Measurements from ENCODE around the gene MAP3K8. TPM values are rescaled to one million over a fixed set of nuclear protein-coding genes. Genes with fewer than 3 reads are reported as not detected.
"Not testable (repeated sequence)": the region's sequence is repeated elsewhere in the genome, so short reads cannot be mapped to it uniquely, and the experiment has no call there.

Gene MAP3K8
- total and polyA plus RNA-seq, 3 experiments from 2014 or later, result 16.4 to 42.6 (median 40.3) TPM

DNA sequence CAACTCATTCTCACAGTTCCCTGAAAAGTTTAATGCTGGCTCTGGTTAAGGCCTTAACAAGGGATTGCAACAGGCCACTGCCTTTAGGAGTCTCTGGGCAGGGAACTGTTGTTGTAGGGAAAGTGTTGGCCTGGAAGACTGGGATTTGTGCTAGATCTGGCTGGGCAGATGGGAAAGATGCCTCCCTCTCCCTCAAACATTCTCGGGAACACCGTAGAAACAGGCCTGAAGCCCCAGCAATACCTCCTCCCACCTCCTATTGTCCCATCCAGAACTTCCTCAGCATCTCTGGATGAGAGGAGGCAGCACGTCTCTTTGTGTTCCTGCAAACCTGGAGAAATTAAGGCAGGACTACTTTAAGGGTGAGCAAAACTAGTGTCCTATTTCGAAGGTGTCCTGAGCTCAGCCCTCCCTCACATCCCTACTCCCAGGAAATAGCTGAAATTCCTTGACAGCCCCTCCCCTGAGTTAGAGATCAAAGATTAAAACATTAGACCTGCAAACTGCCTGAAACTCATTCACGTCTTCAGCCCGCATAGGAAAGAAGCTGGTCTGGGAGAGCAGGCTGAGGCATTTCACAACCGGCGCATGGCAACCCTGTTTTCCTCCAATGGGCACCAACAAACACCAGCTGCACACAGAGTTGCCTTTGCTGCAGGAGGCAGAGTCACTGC, 10.9 kb upstream of the MAP3K8 start:
- H3K27me3 ChIP-seq (ENCODE audit: insufficient read depth, low read length, poor library complexity, severe bottlenecking), result no peaks in the 10 kb centered on the region
- H3K36me3 ChIP-seq (ENCODE audit: insufficient read depth, low read length), result no peaks in the 10 kb centered on the region
- POLR2A ChIA-PET, result interaction anchor here (0.5 to 0.6 kb wide), 2 partner anchors 10 to 48 kb away, joined by 4 to 7 read pairs; no protein-coding TSS in a partner anchor
- Mint-ChIP-seq H3K27me3 (no peaks in the 10 kb centered on the region), H3K36me3 (no peaks in the 10 kb centered on the region), H3K27ac (peak overlapping the region in 2 of 8 donors; percentile 38 to 42), H3K9me3 (no peaks in the 10 kb centered on the region), H3K4me1 (peaks cover 19 to 28% (median 26%) of the 10 kb centered on the region in 3 donors), H3K4me3 (no peak overlapping the region)
- peaks cover 20% of the 10 kb centered on the region for H3K4me1 ChIP-seq (ENCODE audit: insufficient read depth, low read length)
- no peaks in the 10 kb centered on the region for H3K9me3 ChIP-seq (ENCODE audit: low read length)
- DNase-seq, result no peak
- CTCF ChIA-PET, result interaction anchor here (1.3 kb wide), 1 partner anchor 75 kb away, joined by 3 read pairs; no protein-coding TSS in a partner anchor
- no peak overlapping the region for H3K4me3 ChIP-seq (ENCODE audit: low read length)
- H3K27ac ChIP-seq (ENCODE audit: low read depth, low read length), result no peak overlapping the region

DNA sequence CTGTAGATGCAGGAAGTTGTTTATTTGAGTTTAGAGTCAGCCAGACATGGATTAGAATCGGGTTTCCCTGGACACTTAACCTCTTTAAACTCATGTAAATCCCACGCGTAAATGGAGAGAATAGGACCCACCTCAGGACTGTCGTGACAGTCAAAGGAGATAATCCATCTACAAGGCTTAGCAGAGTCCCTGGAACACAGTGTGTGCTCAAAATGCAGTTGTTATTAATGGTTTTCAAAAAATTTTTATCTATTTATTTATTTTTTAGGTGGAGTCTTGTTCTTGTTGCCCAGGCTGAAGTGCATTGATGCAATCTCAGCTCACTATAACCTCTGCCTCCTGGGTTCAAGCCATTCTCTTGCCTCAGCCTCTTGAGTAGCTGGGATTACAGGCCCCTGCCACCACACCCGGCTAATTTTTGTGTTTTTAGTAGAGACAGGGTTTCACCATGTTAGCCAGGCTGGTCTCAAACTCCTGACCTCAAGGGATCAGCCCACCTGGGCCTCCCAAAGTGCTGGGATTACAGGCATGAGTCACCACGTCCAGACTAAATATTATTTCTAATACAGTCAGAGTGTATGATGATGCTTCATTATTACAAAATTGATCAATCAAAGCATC, 10.2 kb upstream of the MAP3K8 start:
- H3K9me3 Mint-ChIP-seq; H3K27me3 Mint-ChIP-seq; H3K36me3 Mint-ChIP-seq; H3K27me3 ChIP-seq (ENCODE audit: insufficient read depth, low read length, poor library complexity, severe bottlenecking); H3K27ac ChIP-seq (ENCODE audit: low read depth, low read length); H3K4me3 Mint-ChIP-seq; H3K9me3 ChIP-seq (ENCODE audit: low read length); DNase-seq; CTCF ChIA-PET; H3K36me3 ChIP-seq (ENCODE audit: insufficient read depth, low read length); H3K4me3 ChIP-seq (ENCODE audit: low read length): not testable (repeated sequence)
- H3K27ac Mint-ChIP-seq, result peak overlapping the region in 2 of 8 donors; percentile 38 to 42
- H3K4me1 ChIP-seq (ENCODE audit: insufficient read depth, low read length), result peaks cover 14% of the 10 kb centered on the region
- H3K4me1 Mint-ChIP-seq, result peaks cover 13 to 26% (median 25%) of the 10 kb centered on the region in 3 donors
- POLR2A ChIA-PET, result interaction anchor here (0.5 to 0.6 kb wide), 2 partner anchors 9 to 48 kb away, joined by 4 to 7 read pairs; no protein-coding TSS in a partner anchor

DNA sequence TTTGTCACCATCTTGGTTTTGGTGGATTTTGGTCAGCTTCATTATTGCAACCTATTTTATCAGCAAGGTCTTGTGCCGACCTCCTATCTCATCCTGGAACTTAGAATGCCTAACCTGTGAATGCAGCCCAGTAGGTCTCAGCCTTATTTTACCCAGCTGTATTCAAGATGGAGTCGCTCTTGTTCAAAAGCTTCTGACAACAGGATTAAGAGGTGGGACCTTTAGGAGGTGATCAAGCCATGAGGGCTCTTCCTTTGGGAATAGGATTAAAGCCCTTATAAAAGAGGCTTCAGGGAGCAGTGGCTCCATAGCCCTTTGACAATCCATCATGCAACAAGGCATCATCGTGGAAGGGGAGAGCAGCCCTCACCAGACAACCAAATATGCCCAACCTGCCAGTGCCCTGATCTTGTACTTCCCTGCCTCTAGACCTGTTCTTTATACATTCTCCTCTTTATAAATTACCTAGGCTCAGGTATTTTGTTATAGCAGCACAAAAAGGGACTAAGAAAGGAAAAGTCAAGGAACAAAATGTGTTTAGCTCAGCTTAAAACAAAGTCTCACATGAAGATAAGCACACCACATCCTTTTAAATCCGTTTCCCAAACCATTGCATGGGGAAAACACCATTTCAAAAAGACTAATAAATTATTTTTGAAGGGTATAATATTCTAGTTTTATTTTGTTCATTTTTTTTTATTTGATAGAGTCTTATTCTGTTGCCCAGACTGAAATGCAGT, 8.5 kb upstream of the MAP3K8 start:
- H3K9me3 ChIP-seq (ENCODE audit: low read length), result no peaks in the 10 kb centered on the region
- H3K36me3 ChIP-seq (ENCODE audit: insufficient read depth, low read length), result no peaks in the 10 kb centered on the region
- peak overlapping the region in 1 of 7 donors; percentile 34 for H3K4me3 Mint-ChIP-seq
- POLR2A ChIA-PET, result no interaction called here
- H3K9me3 Mint-ChIP-seq, result no peaks in the 10 kb centered on the region
- DNase-seq, result no peak
- H3K27me3 Mint-ChIP-seq, result no peaks in the 10 kb centered on the region
- H3K36me3 Mint-ChIP-seq, result no peaks in the 10 kb centered on the region
- CTCF ChIA-PET, result interaction anchor here (1.4 kb wide), 2 partner anchors 11 to 14 kb away, joined by 3 read pairs; no protein-coding TSS in a partner anchor
- no peak overlapping the region for H3K27ac ChIP-seq (ENCODE audit: low read depth, low read length)
- no peak overlapping the region for H3K4me3 ChIP-seq (ENCODE audit: low read length)
- peaks cover 11% of the 10 kb centered on the region for H3K4me1 ChIP-seq (ENCODE audit: insufficient read depth, low read length)
- peaks cover 6 to 16% (median 15%) of the 10 kb centered on the region in 3 donors for H3K4me1 Mint-ChIP-seq
- no peaks in the 10 kb centered on the region for H3K27me3 ChIP-seq (ENCODE audit: insufficient read depth, low read length, poor library complexity, severe bottlenecking)
- H3K27ac Mint-ChIP-seq, result no peak overlapping the region

DNA sequence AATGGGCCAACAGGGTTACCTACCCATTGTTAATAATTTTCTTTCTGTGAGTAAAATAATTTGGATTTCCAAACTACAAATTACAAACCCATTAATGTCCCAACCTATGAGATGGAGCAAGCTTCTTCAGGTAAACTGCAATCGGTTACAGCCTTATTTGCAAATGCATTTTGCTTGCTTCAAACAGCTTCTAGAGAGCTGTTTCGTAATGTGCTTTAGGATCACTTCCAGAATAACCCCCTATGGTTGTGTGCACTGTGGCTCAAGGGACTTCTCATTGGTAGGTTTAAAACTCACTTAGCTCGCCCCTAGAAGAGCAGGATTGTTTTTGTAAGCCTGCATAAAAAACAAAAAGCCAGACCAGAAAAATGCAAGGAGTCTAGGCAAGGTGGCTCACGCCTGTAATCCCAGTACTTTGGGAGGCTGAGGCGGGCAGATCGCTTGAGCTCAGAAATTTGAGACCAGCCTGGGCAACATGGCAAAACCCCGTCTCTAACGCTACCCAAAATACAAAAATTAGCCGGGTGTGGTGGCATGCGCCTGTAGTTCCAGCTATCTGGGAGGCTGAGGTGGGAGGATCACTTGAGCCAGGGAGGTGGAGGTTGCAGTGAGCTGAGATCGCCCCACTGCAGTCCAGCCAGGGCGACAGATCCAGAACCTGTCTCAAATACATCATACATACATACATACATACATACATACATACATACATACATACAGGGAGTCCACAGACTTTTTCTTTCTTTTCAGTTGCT, 3.3 kb upstream of the MAP3K8 start:
- H3K27me3 Mint-ChIP-seq, result peaks cover 0 to 6% of the 10 kb centered on the region in 2 donors
- POLR2A ChIA-PET, result no interaction called here
- DNase-seq, result no peak
- Histone ChIP-seq H3K36me3 (ENCODE audit: insufficient read depth, low read length) (no peaks in the 10 kb centered on the region), H3K4me3 (ENCODE audit: low read length) (no peak overlapping the region), H3K27me3 (ENCODE audit: insufficient read depth, low read length, poor library complexity, severe bottlenecking) (no peaks in the 10 kb centered on the region), H3K27ac (ENCODE audit: low read depth, low read length) (peak overlapping the region; percentile 47), H3K4me1 (ENCODE audit: insufficient read depth, low read length) (peaks cover 23% of the 10 kb centered on the region), H3K9me3 (ENCODE audit: low read length) (no peaks in the 10 kb centered on the region)
- CTCF ChIA-PET, result interaction anchor here (1.5 to 9.8 kb wide), 2 partner anchors 13 to 20 kb away, joined by 4 to 81 read pairs; no protein-coding TSS in a partner anchor
- peak overlapping the region in 3 of 8 donors; percentile 8 to 82 (median 40) for H3K27ac Mint-ChIP-seq
- no peaks in the 10 kb centered on the region for H3K9me3 Mint-ChIP-seq
- H3K4me3 Mint-ChIP-seq, result peak overlapping the region in 5 of 7 donors; percentile 1 to 80 (median 63)
- H3K36me3 Mint-ChIP-seq, result peaks cover 0 to 15% (median 0%) of the 10 kb centered on the region in 3 donors
- peaks cover 28 to 40% (median 34%) of the 10 kb centered on the region in 3 donors for H3K4me1 Mint-ChIP-seq

DNA sequence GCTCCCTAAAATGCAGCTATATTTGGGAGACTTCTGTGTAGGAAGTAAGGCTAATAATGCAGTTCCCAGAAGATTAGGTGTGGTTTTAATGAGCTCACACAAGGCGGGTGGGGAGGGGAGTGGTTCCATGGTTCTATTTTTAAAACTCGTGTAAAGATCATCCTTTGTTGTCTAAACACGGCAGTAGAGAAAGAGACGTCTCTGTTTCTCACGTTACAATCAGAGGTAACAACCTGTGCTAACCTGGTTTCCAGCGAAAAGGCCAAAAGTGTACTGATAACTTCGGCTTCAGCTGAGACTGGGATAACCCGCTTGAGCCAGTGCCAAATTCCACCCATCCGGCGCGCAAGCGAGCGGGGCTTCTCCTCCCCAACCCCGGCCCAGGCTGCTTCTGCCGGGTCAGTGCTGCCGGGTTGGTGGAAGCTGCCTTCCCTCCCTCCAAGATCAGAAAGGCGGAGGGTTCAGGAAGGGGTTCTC, 2.5 kb upstream of the MAP3K8 start:
- Histone ChIP-seq H3K27ac (ENCODE audit: low read depth, low read length) (peak overlapping the region; percentile 47), H3K9me3 (ENCODE audit: low read length) (no peaks in the 10 kb centered on the region), H3K4me3 (ENCODE audit: low read length) (no peak overlapping the region), H3K36me3 (ENCODE audit: insufficient read depth, low read length) (no peaks in the 10 kb centered on the region), H3K27me3 (ENCODE audit: insufficient read depth, low read length, poor library complexity, severe bottlenecking) (no peaks in the 10 kb centered on the region), H3K4me1 (ENCODE audit: insufficient read depth, low read length) (peaks cover 30% of the 10 kb centered on the region)
- CTCF ChIA-PET, result interaction anchor here (9.8 kb wide), 1 partner anchor 14 kb away, joined by 81 read pairs; no protein-coding TSS in a partner anchor
- Mint-ChIP-seq H3K36me3 (peaks cover 0 to 15% (median 0%) of the 10 kb centered on the region in 3 donors), H3K4me3 (peak overlapping the region in 5 of 7 donors; percentile 33 to 98 (median 70)), H3K4me1 (peaks cover 34 to 48% (median 42%) of the 10 kb centered on the region in 3 donors), H3K27me3 (peaks cover 0 to 6% of the 10 kb centered on the region in 2 donors), H3K27ac (peak overlapping the region in 3 of 8 donors; percentile 8 to 82 (median 40)), H3K9me3 (no peaks in the 10 kb centered on the region)
- DNase-seq, result no peak
- POLR2A ChIA-PET, result no interaction called here

DNA sequence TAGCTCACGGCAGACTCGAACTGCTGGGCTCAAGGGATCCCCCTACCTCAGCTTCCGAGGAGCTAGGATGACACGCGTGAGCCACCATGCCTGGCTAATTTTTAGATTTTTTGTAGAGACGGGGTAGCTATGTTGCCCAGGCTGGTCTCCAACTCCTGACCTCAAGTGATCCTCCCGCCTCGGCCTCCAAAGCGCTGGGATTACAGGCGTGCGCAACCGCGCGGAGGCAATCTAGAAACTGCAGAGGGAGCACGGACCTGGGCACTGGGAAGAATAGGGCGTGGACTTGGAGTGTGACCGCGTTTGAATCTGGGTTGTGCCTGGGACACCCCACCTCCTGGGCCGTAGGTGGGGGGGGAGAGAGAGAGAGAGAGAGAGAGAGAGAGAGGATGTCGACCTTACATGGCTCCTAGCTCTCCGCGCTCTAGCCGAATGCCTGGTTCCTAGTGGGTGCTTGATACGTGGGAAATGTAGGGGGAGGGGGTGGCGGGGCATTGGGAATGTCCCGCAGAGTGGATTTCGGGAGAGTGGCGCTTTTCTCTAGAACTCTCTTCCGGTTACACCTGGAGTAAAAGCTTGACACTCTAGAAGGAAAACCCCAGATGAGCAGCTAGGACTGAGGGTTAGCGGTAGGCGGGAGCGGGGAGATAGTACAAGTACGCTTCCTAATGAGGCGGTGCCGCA, 1.2 kb upstream of the MAP3K8 start:
- no peaks in the 10 kb centered on the region for H3K9me3 ChIP-seq (ENCODE audit: low read length)
- Mint-ChIP-seq H3K27me3 (peaks cover 0 to 6% of the 10 kb centered on the region in 2 donors), H3K9me3 (no peaks in the 10 kb centered on the region), H3K4me1 (peaks cover 44 to 53% (median 47%) of the 10 kb centered on the region in 3 donors), H3K4me3 (peak overlapping the region; percentile 87 to 98 (median 92)), H3K27ac (peak overlapping the region; percentile 80 to 99 (median 92)), H3K36me3 (peaks cover 0 to 20% (median 0%) of the 10 kb centered on the region in 3 donors)
- H3K27me3 ChIP-seq (ENCODE audit: insufficient read depth, low read length, poor library complexity, severe bottlenecking), result no peaks in the 10 kb centered on the region
- H3K36me3 ChIP-seq (ENCODE audit: insufficient read depth, low read length), result no peaks in the 10 kb centered on the region
- DNase-seq, result peak in 2 of 5 donors; percentile 16 to 49
- ChIA-PET POLR2A (interaction anchor here (0.6 to 2.8 kb wide), 4 partner anchors 9 to 96 kb away, joined by 3 to 22 read pairs (median 4); no protein-coding TSS in a partner anchor), CTCF (interaction anchor here (1.1 to 9.8 kb wide), 4 partner anchors 15 to 104 kb away, joined by 4 to 81 read pairs (median 6); no protein-coding TSS in a partner anchor)
- peak overlapping the region; percentile 88 for H3K27ac ChIP-seq (ENCODE audit: low read depth, low read length)
- peaks cover 34% of the 10 kb centered on the region for H3K4me1 ChIP-seq (ENCODE audit: insufficient read depth, low read length)
- peak overlapping the region; percentile 61 for H3K4me3 ChIP-seq (ENCODE audit: low read length)
